Adipose tissue (tissue), 3 donors: ENCODE measurements around the gene RABGGTA. TPM values are rescaled to one million over a fixed set of nuclear protein-coding genes. Genes with fewer than 3 reads are reported as not detected.

Experiments
- polyA plus RNA-seq, 3 donors: library from polyadenylated mRNA; stranded (reverse); fragments of 200-250 nt; gene quantifications; one replicate each; pipeline ENCODE4 v1.2.3, GENCODE V29; 2013
- donor health status: healthy with polysubstance abuse.
- donor health status: Bipolar disorder and iron deficiency.
- donor health status: healthy.

The RABGGTA gene
- polyA plus RNA-seq, 3 donors: 20.7 to 27.0 (median 23.0) TPM

Other genes with a start within 250 kb of the RABGGTA start
- under 1 TPM; 0.10 to 0.56 (median 0.52) TPM for gene CARMIL3, start 219.6 kb downstream of the RABGGTA start, polyA plus RNA-seq
- gene CPNE6, start 200.0 kb downstream of the RABGGTA start, polyA plus RNA-seq: under 1 TPM in 1 of 3 donors, not detected in 2; 0.01 TPM
- 10 to 100 TPM; 22.0 to 75.5 (median 29.5) TPM for gene PCK2, start 177.3 kb downstream of the RABGGTA start, polyA plus RNA-seq
- 10 to 100 TPM; 27.7 to 65.1 (median 35.6) TPM for gene DCAF11, start 156.8 kb downstream of the RABGGTA start, polyA plus RNA-seq
- gene NRL, start 156.6 kb downstream of the RABGGTA start, polyA plus RNA-seq: 1 to 10 TPM; 1.5 to 1.7 (median 1.6) TPM
- gene FITM1, start 140.9 kb downstream of the RABGGTA start, polyA plus RNA-seq: 1 to 10 TPM in 1 of 3 donors, under 1 TPM in 1, not detected in 1; 0.61 to 4.6 TPM
- gene PSME1, start 135.4 kb downstream of the RABGGTA start, polyA plus RNA-seq: 100 to 1,000 TPM in 2 of 3 donors, 10 to 100 TPM in 1; 98.0 to 228 (median 151) TPM
- 10 to 100 TPM; 16.3 to 17.3 (median 17.2) TPM for gene EMC9, start 130.0 kb downstream of the RABGGTA start, polyA plus RNA-seq
- gene PSME2, start 125.0 kb downstream of the RABGGTA start, polyA plus RNA-seq: 100 to 1,000 TPM in 2 of 3 donors, 10 to 100 TPM in 1; 73.7 to 193 (median 107) TPM
- 10 to 100 TPM; 36.9 to 49.6 (median 39.3) TPM for gene RNF31, start 124.1 kb downstream of the RABGGTA start, polyA plus RNA-seq
- 10 to 100 TPM; 36.3 to 79.1 (median 42.5) TPM for gene IRF9, start 110.3 kb downstream of the RABGGTA start, polyA plus RNA-seq
- gene REC8, start 99.5 kb downstream of the RABGGTA start, polyA plus RNA-seq: 10 to 100 TPM in 1 of 3 donors, 1 to 10 TPM in 2; 3.9 to 19.8 (median 9.4) TPM
- gene IPO4, start 82.8 kb downstream of the RABGGTA start, polyA plus RNA-seq: 10 to 100 TPM; 11.7 to 36.1 (median 26.7) TPM
- gene TM9SF1, start 76.2 kb downstream of the RABGGTA start, polyA plus RNA-seq: 10 to 100 TPM; 13.6 to 44.0 (median 37.7) TPM
- under 1 TPM in 2 of 3 donors, not detected in 1; 0.05 to 0.06 TPM for gene TSSK4, start 65.9 kb downstream of the RABGGTA start, polyA plus RNA-seq
- 100 to 1,000 TPM in 1 of 3 donors, 10 to 100 TPM in 2; 59.6 to 108 (median 85.4) TPM for gene CHMP4A, start 58.1 kb downstream of the RABGGTA start, polyA plus RNA-seq
- 10 to 100 TPM; 17.7 to 47.6 (median 21.9) TPM for gene MDP1, start 55.5 kb downstream of the RABGGTA start, polyA plus RNA-seq
- gene NEDD8, start 39.2 kb downstream of the RABGGTA start, polyA plus RNA-seq: 100 to 1,000 TPM in 2 of 3 donors, 10 to 100 TPM in 1; 82.9 to 296 (median 245) TPM
- 10 to 100 TPM; 37.3 to 52.7 (median 52.0) TPM for gene GMPR2, start 38.7 kb downstream of the RABGGTA start, polyA plus RNA-seq
- gene TINF2, start 29.0 kb downstream of the RABGGTA start, polyA plus RNA-seq: 10 to 100 TPM; 35.3 to 58.9 (median 49.3) TPM
- 1 to 10 TPM; 2.5 to 4.6 (median 3.3) TPM for gene TGM1, start 8.4 kb downstream of the RABGGTA start, polyA plus RNA-seq
- gene DHRS1, start 28.2 kb upstream of the RABGGTA start, polyA plus RNA-seq: 10 to 100 TPM; 11.3 to 26.4 (median 14.8) TPM
- 10 to 100 TPM in 2 of 3 donors, 1 to 10 TPM in 1; 6.8 to 11.6 (median 11.0) TPM for gene NOP9, start 28.3 kb upstream of the RABGGTA start, polyA plus RNA-seq
- 10 to 100 TPM; 10.3 to 18.0 (median 10.6) TPM for gene CIDEB, start 36.4 kb upstream of the RABGGTA start, polyA plus RNA-seq
- gene LTB4R2, start 38.5 kb upstream of the RABGGTA start, polyA plus RNA-seq: 1 to 10 TPM in 2 of 3 donors, under 1 TPM in 1; 0.79 to 5.9 (median 2.6) TPM
- gene LTB4R, start 39.9 kb upstream of the RABGGTA start, polyA plus RNA-seq: 10 to 100 TPM in 1 of 3 donors, 1 to 10 TPM in 2; 5.1 to 13.3 (median 6.2) TPM
- gene ADCY4, start 63.5 kb upstream of the RABGGTA start, polyA plus RNA-seq: 100 to 1,000 TPM in 1 of 3 donors, 10 to 100 TPM in 1, 1 to 10 TPM in 1; 8.7 to 107 (median 56.4) TPM
- gene RIPK3, start 68.4 kb upstream of the RABGGTA start, polyA plus RNA-seq: 10 to 100 TPM in 1 of 3 donors, 1 to 10 TPM in 2; 7.2 to 15.0 (median 8.4) TPM
- gene NFATC4, start 96.6 kb upstream of the RABGGTA start, polyA plus RNA-seq: 100 to 1,000 TPM in 1 of 3 donors, 10 to 100 TPM in 2; 12.2 to 166 (median 39.6) TPM
- gene NYNRIN, start 127.4 kb upstream of the RABGGTA start, polyA plus RNA-seq: 1 to 10 TPM; 2.7 to 7.6 (median 3.8) TPM
- gene CBLN3, start 158.1 kb upstream of the RABGGTA start, polyA plus RNA-seq: 1 to 10 TPM in 2 of 3 donors, under 1 TPM in 1; 0.89 to 4.3 (median 3.0) TPM
- 10 to 100 TPM; 17.9 to 29.2 (median 24.5) TPM for gene KHNYN, start 158.4 kb upstream of the RABGGTA start, polyA plus RNA-seq
- 10 to 100 TPM; 41.0 to 59.4 (median 48.7) TPM for gene SDR39U1, start 171.2 kb upstream of the RABGGTA start, polyA plus RNA-seq
- 1 to 10 TPM in 1 of 3 donors, under 1 TPM in 2; 0.13 to 2.1 (median 0.90) TPM for gene CMA1, start 236.7 kb upstream of the RABGGTA start, polyA plus RNA-seq